ENCODE measurements around the gene NEUROG2. TPM values are rescaled to one million over a fixed set of nuclear protein-coding genes. Genes with fewer than 3 reads are reported as not detected.
"Not testable (repeated sequence)": the region's sequence is repeated elsewhere in the genome, so short reads cannot be mapped to it uniquely, and the experiment has no call there.

NEUROG2 gene
- total RNA-seq, 2 experiments from 2014 or later, result not detected

GRCh38 chr4:112545346-112545745 lies 29.4 kb upstream of the NEUROG2 start:
- ATAC-seq, result no peak
- no peak overlapping the region for H3K4me3 Mint-ChIP-seq

GRCh38 chr4:112540695-112541094 lies 24.7 kb upstream of the NEUROG2 start:
- ChIA-PET POLR2A (no interaction called here), CTCF (no interaction called here)
- Mint-ChIP-seq H3K27me3 (ENCODE audit: low read depth) (no peaks in the 10 kb centered on the region), H3K36me3 (ENCODE audit: low read depth) (peaks cover 9% of the 10 kb centered on the region), H3K27ac (no peak overlapping the region), H3K9me3 (ENCODE audit: insufficient read depth) (no peaks in the 10 kb centered on the region), H3K4me3 (no peak overlapping the region), H3K4me1 (ENCODE audit: low read depth) (no peaks in the 10 kb centered on the region)
- ATAC-seq (no peak), DNase-seq (no peak)

More at GRCh38 chr4:112545346-112545745, 29.4 kb upstream of the NEUROG2 start:
- H3K36me3 Mint-ChIP-seq (ENCODE audit: low read depth), result peaks cover 5% of the 10 kb centered on the region
- ChIA-PET CTCF (no interaction called here), POLR2A (no interaction called here)
- H3K9me3 Mint-ChIP-seq (ENCODE audit: insufficient read depth), result no peaks in the 10 kb centered on the region
- no peaks in the 10 kb centered on the region for H3K27me3 Mint-ChIP-seq (ENCODE audit: low read depth)
- H3K27ac Mint-ChIP-seq, result no peak overlapping the region
- DNase-seq, result no peak
- H3K4me1 Mint-ChIP-seq (ENCODE audit: low read depth), result no peaks in the 10 kb centered on the region

GRCh38 chr4:112536123-112536522 lies 20.1 kb upstream of the NEUROG2 start:
- Mint-ChIP-seq H3K4me1 (ENCODE audit: low read depth) (no peaks in the 10 kb centered on the region), H3K27me3 (ENCODE audit: low read depth) (peaks cover 8% of the 10 kb centered on the region), H3K27ac (no peak overlapping the region), H3K4me3 (no peak overlapping the region), H3K36me3 (ENCODE audit: low read depth) (peaks cover 5% of the 10 kb centered on the region), H3K9me3 (ENCODE audit: insufficient read depth) (no peaks in the 10 kb centered on the region)
- DNase-seq (no peak), ATAC-seq (no peak)
- ChIA-PET POLR2A (no interaction called here), CTCF (interaction anchor here (1.1 to 3.1 kb wide), 2 partner anchors 12 to 459 kb away, joined by 3 to 12 read pairs; no protein-coding TSS in a partner anchor)

- ChIA-PET CTCF (no interaction called here), POLR2A (no interaction called here)
- Mint-ChIP-seq H3K4me1 (ENCODE audit: low read depth) (no peaks in the 10 kb centered on the region), H3K36me3 (ENCODE audit: low read depth) (no peaks in the 10 kb centered on the region), H3K9me3 (ENCODE audit: insufficient read depth) (no peaks in the 10 kb centered on the region), H3K4me3 (no peak overlapping the region), H3K27me3 (ENCODE audit: low read depth) (peaks cover 15% of the 10 kb centered on the region), H3K27ac (no peak overlapping the region)
- ATAC-seq (no peak), DNase-seq (no peak)
These were observed 16.3 kb upstream of the NEUROG2 start for GRCh38 chr4:112532267-112532666.

- Mint-ChIP-seq H3K27ac (no peak overlapping the region), H3K4me1 (ENCODE audit: low read depth) (no peaks in the 10 kb centered on the region)
These were observed 15.2 kb upstream of the NEUROG2 start for GRCh38 chr4:112531146-112531545.

GRCh38 chr4:112526061-112526460 lies 10.1 kb upstream of the NEUROG2 start:
- H3K4me1 Mint-ChIP-seq (ENCODE audit: low read depth), result peaks cover 22% of the 10 kb centered on the region
- no peak overlapping the region for H3K27ac Mint-ChIP-seq
- POLR2A ChIA-PET, result no interaction called here
- H3K9me3 Mint-ChIP-seq (ENCODE audit: insufficient read depth), result no peaks in the 10 kb centered on the region
- no peak overlapping the region for H3K4me3 Mint-ChIP-seq
- no peak for ATAC-seq
- CTCF ChIA-PET, result interaction anchor here (2.5 kb wide), 1 partner anchor 10 kb away, joined by 8 read pairs; the partner anchor contains the start of gene NEUROG2
- H3K36me3 Mint-ChIP-seq (ENCODE audit: low read depth), result no peaks in the 10 kb centered on the region
- DNase-seq, result no peak
- peaks cover 48% of the 10 kb centered on the region for H3K27me3 Mint-ChIP-seq (ENCODE audit: low read depth)

More at GRCh38 chr4:112531146-112531545, 15.2 kb upstream of the NEUROG2 start:
- ChIA-PET POLR2A (interaction anchor here (0.6 kb wide), 1 partner anchor 143 kb away, joined by 3 read pairs; no protein-coding TSS in a partner anchor), CTCF (interaction anchor here (0.9 kb wide), 1 partner anchor 432 kb away, joined by 5 read pairs; no protein-coding TSS in a partner anchor)
- H3K9me3 Mint-ChIP-seq (ENCODE audit: insufficient read depth), result no peaks in the 10 kb centered on the region
- DNase-seq (no peak), ATAC-seq (no peak)
- peaks cover 18% of the 10 kb centered on the region for H3K27me3 Mint-ChIP-seq (ENCODE audit: low read depth)
- H3K4me3 Mint-ChIP-seq, result no peak overlapping the region
- no peaks in the 10 kb centered on the region for H3K36me3 Mint-ChIP-seq (ENCODE audit: low read depth)

GRCh38 chr4:112523764-112524505 lies 8.0 kb upstream of the NEUROG2 start:
- no peaks in the 10 kb centered on the region for H3K9me3 Mint-ChIP-seq (ENCODE audit: insufficient read depth)
- ATAC-seq (peak; percentile 90), DNase-seq (peak; percentile 84)
- peak overlapping the region; percentile 70 for H3K4me3 Mint-ChIP-seq
- peaks cover 64% of the 10 kb centered on the region for H3K27me3 Mint-ChIP-seq (ENCODE audit: low read depth)
- H3K27ac Mint-ChIP-seq, result no peak overlapping the region
- peaks cover 38% of the 10 kb centered on the region for H3K4me1 Mint-ChIP-seq (ENCODE audit: low read depth)
- ChIA-PET POLR2A (no interaction called here), CTCF (interaction anchor here (0.6 to 4.1 kb wide), 41 partner anchors 8 to 424 kb away, joined by 3 to 54 read pairs (median 4); partner anchors contain the start of gene NEUROG2)
- H3K36me3 Mint-ChIP-seq (ENCODE audit: low read depth), result no peaks in the 10 kb centered on the region

- CTCF ChIA-PET, result interaction anchor here (0.7 to 4.1 kb wide), 22 partner anchors 7 to 423 kb away, joined by 3 to 54 read pairs (median 5); partner anchors contain the start of gene NEUROG2
- Mint-ChIP-seq H3K27me3 (ENCODE audit: low read depth) (peaks cover 70% of the 10 kb centered on the region), H3K9me3 (ENCODE audit: insufficient read depth) (no peaks in the 10 kb centered on the region), H3K4me3 (peak overlapping the region; percentile 70), H3K36me3 (ENCODE audit: low read depth) (no peaks in the 10 kb centered on the region), H3K4me1 (ENCODE audit: low read depth) (peaks cover 42% of the 10 kb centered on the region), H3K27ac (no peak overlapping the region)
- ATAC-seq (peak; percentile 47), DNase-seq (peak; percentile 45)
- POLR2A ChIA-PET, result no interaction called here
These were observed 7.2 kb upstream of the NEUROG2 start for GRCh38 chr4:112523008-112523721.

- not testable (repeated sequence) for H3K27ac Mint-ChIP-seq; DNase-seq; H3K36me3 Mint-ChIP-seq (ENCODE audit: low read depth)
These were observed 6.5 kb upstream of the NEUROG2 start for GRCh38 chr4:112522431-112522830.

GRCh38 chr4:112521123-112522023 lies 5.4 kb upstream of the NEUROG2 start:
- H3K4me3 Mint-ChIP-seq, result peak overlapping the region; percentile 40
- no peak for ATAC-seq
- H3K36me3 Mint-ChIP-seq (ENCODE audit: low read depth), result no peaks in the 10 kb centered on the region
- no peaks in the 10 kb centered on the region for H3K9me3 Mint-ChIP-seq (ENCODE audit: insufficient read depth)
- H3K27me3 Mint-ChIP-seq (ENCODE audit: low read depth), result peaks cover 83% of the 10 kb centered on the region
- no peak for DNase-seq
- peaks cover 59% of the 10 kb centered on the region for H3K4me1 Mint-ChIP-seq (ENCODE audit: low read depth)
- H3K27ac Mint-ChIP-seq, result no peak overlapping the region
- CTCF ChIA-PET, result interaction anchor here (1.0 to 4.1 kb wide), 10 partner anchors 9 to 200 kb away, joined by 3 to 54 read pairs (median 5); no protein-coding TSS in a partner anchor
- POLR2A ChIA-PET, result no interaction called here

More at GRCh38 chr4:112522431-112522830, 6.5 kb upstream of the NEUROG2 start:
- Mint-ChIP-seq H3K27me3 (ENCODE audit: low read depth) (peaks cover 77% of the 10 kb centered on the region), H3K4me1 (ENCODE audit: low read depth) (peaks cover 50% of the 10 kb centered on the region)
- H3K4me3 Mint-ChIP-seq; ATAC-seq; POLR2A ChIA-PET; H3K9me3 Mint-ChIP-seq (ENCODE audit: insufficient read depth): not testable (repeated sequence)
- CTCF ChIA-PET, result interaction anchor here (0.6 to 4.1 kb wide), 12 partner anchors 8 to 422 kb away, joined by 3 to 54 read pairs (median 4); no protein-coding TSS in a partner anchor

GRCh38 chr4:112520598-112521122 lies 4.7 kb upstream of the NEUROG2 start:
- Mint-ChIP-seq H3K4me3 (peak overlapping the region; percentile 40), H3K9me3 (ENCODE audit: insufficient read depth) (no peaks in the 10 kb centered on the region), H3K4me1 (ENCODE audit: low read depth) (peaks cover 64% of the 10 kb centered on the region), H3K27me3 (ENCODE audit: low read depth) (peaks cover 87% of the 10 kb centered on the region), H3K27ac (no peak overlapping the region), H3K36me3 (ENCODE audit: low read depth) (no peaks in the 10 kb centered on the region)
- ChIA-PET CTCF (interaction anchor here (1.0 to 3.3 kb wide), 5 partner anchors 10 to 196 kb away, joined by 3 to 8 read pairs (median 4); no protein-coding TSS in a partner anchor), POLR2A (no interaction called here)
- no peak for DNase-seq
- ATAC-seq, result no peak

All from activated CD8-positive, alpha-beta T cell treated with anti-CD3 and anti-CD28 coated beads, Interleukin-2, amount 10 ng/mL, durations not matched to agents 7 days and 5 days (primary cell).